ENCODE results near the gene TRPM5.

Gene TRPM5

GRCh38 chr11:2402890-2403645, 41.2 kb downstream of the TRPM5 start:
- DNase-seq (ENCODE audit: low read depth) = no peak

GRCh38 chr11:2402106-2402505, 42.2 kb downstream of the TRPM5 start:
- no peak for DNase-seq (ENCODE audit: low read depth)

DNA sequence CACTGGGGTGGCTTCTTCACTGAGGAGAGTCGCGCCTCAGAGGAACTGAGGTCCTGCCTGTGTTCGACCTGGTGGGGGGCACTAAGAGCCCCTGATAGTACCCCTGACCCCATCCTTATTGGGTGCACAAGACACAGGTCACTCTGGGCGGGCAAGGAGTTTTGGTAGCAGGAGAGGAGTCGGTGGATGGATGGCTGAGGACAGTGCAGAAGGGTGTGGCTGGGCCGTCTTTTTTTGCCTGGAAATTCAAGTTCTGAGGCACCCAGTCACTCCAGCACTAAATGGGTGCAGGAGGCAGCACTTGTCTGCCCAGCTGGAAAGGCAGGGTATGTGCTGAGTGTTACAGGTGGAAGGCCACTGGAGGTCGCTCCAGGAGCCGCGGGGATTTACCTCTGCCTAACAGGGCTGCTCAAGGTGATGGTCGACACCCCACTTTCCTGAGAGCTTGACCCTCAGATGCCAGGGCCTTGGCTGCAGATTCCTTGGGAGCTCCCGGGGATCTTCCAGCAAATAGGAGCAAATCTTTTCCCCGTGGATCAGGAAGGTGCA, 42.8 kb downstream of the TRPM5 start:
- no peak for DNase-seq (ENCODE audit: low read depth)

GRCh38 chr11:2400762-2401435, 43.4 kb downstream of the TRPM5 start:
- no peak for DNase-seq (ENCODE audit: low read depth)

- DNase-seq (ENCODE audit: low read depth) = peak; percentile 99
Observed at GRCh38 chr11:2400069-2400761, 44.1 kb downstream of the TRPM5 start, which contains the start of gene TSSC4. TSS of gene TSSC4 (plus strand) at chr11:2400750. CDS start at chr11:2402634, 1,884 bp downstream.

- DNase-seq (ENCODE audit: low read depth) = no peak
Observed at GRCh38 chr11:2399488-2400068, 44.7 kb downstream of the TRPM5 start.

GRCh38 chr11:2398664-2399355, 45.5 kb downstream of the TRPM5 start:
- no peak for DNase-seq (ENCODE audit: low read depth)

DNA sequence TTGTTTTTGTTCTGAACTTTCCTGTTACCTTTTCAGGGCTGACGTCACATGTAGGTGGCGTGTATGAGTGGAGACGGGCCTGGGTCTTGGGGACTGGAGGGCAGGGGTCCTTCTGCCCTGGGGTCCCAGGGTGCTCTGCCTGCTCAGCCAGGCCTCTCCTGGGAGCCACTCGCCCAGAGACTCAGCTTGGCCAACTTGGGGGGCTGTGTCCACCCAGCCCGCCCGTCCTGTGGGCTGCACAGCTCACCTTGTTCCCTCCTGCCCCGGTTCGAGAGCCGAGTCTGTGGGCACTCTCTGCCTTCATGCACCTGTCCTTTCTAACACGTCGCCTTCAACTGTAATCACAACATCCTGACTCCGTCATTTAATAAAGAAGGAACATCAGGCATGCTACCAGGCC, 47.3 kb downstream of the TRPM5 start:
- DNase-seq (ENCODE audit: low read depth) = no peak

- no peak for DNase-seq (ENCODE audit: low read depth)
Observed at GRCh38 chr11:2396471-2396870, 47.8 kb downstream of the TRPM5 start.

- no peak for DNase-seq (ENCODE audit: low read depth)
Observed at GRCh38 chr11:2395856-2396255, 48.5 kb downstream of the TRPM5 start.

- no peak for DNase-seq (ENCODE audit: low read depth)
Observed at GRCh38 chr11:2395211-2395730, 49.0 kb downstream of the TRPM5 start.

DNA sequence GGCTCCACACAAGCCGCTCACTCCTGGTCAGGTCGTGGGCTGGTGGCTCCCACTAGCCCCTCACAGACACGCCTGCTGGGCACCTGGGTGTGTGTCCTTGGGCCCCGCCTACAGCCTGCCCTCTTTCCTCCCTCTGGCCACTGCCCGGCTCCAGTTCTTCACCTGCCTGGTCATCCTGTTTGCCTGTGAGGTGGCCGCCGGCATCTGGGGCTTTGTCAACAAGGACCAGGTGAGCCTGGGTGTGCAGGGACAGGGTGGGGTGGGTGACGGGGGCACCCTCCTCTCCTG, 49.6 kb downstream of the TRPM5 start:
- no peak for DNase-seq (ENCODE audit: low read depth)
